OCI-LY7 (cell line): ENCODE results near the gene MUC3A.

Experiments
- CTCF ChIP-seq: fragments of 200-600 bp; sonication (generic); conservative IDR thresholded peaks from 2 replicates; pipeline ENCODE4 v1.5.1; 2014; ENCODE audit warnings: mild to moderate bottlenecking, antibody characterized with exemption, low read length, moderate library complexity, mixed read lengths
- EZH2phosphoT487 ChIP-seq: fragments of 200-600 bp; sonication (generic); IDR thresholded peaks from 2 replicates; pipeline ENCODE4 v1.6.1; 2018; ENCODE audit warnings: low read depth, borderline replicate concordance, mild to moderate bottlenecking, mixed run types, antibody characterized with exemption, low read length, moderate library complexity, mixed read lengths

- TF ChIP-seq CTCF (no peak), EZH2phosphoT487 (no peak)
These were observed 24.7 kb downstream of the MUC3A start for GRCh38 chr7:100974021-100974420.
